H1 (cell line): ENCODE results near the gene LMNTD2. TPM values are rescaled to one million over a fixed set of nuclear protein-coding genes. Genes with fewer than 3 reads are reported as not detected.

Source experiments
- CTCF ChIA-PET: fragments of 300-600 bp; sonication (Branson Sonifier 250); formaldehyde crosslinking; loops from one replicate; lab custom pipeline; 2021; ENCODE audit not compliant: partially characterized antibody; lab: Charles Lee
- POLR2A ChIA-PET: fragments of 300-600 bp; sonication (Branson Sonifier 250); formaldehyde crosslinking; loops from one replicate; lab custom pipeline; 2021; ENCODE audit warnings: inconsistent platforms; ENCODE audit not compliant: partially characterized antibody; lab: Charles Lee
- DNase-seq, 2 experiments: peaks; one replicate each; pipeline versions ENCODE4 v3.0.0 to v3.0.0-alpha.2; 2010 to 2022; ENCODE audit warnings: low spot score in 2 of 2, low read depth in 1 of 2, mixed read lengths in 1 of 2
- FAIRE-seq: peaks from 2 replicates; lab custom pipeline; 2011; peaks lifted over from hg19 to GRCh38; lab: Jason Lieb, UNC
- H2AFZ ChIP-seq: 2 replicates; pipeline ENCODE4 v1.8.1; 2012; ENCODE audit warnings: low read length, inconsistent platforms
- H2AK5ac ChIP-seq: 2 replicates; pipeline ENCODE4 v1.6.1; 2013; ENCODE audit warnings: low read depth, low read length
- H2BK120ac ChIP-seq: replicated peaks from 2 replicates; pipeline ENCODE3; 2013; ENCODE audit warnings: low read depth, low read length, inconsistent platforms
- H2BK12ac ChIP-seq: 2 replicates; pipeline ENCODE4 v1.6.1; 2013; ENCODE audit warnings: low read depth, low read length
- H2BK15ac ChIP-seq: 2 replicates; pipeline ENCODE4 v1.6.1; 2013; ENCODE audit warnings: low read length
- H2BK20ac ChIP-seq: 2 replicates; pipeline ENCODE4 v1.6.1; 2013; ENCODE audit warnings: low read length
- H2BK5ac ChIP-seq: 2 replicates; pipeline ENCODE4 v1.6.1; 2013; ENCODE audit warnings: low read depth, low read length
- H3K14ac ChIP-seq: 2 replicates; pipeline ENCODE4 v1.6.1; 2013; ENCODE audit warnings: inconsistent platforms; ENCODE audit not compliant: insufficient read length
- H3K18ac ChIP-seq: 2 replicates; pipeline ENCODE4 v1.6.1; 2013; ENCODE audit warnings: low read length; ENCODE audit errors: extremely low read depth
- H3K23ac ChIP-seq: 2 replicates; pipeline ENCODE4 v1.6.1; 2013; ENCODE audit warnings: inconsistent platforms; ENCODE audit not compliant: insufficient read length
- H3K23me2 ChIP-seq: 2 replicates; pipeline ENCODE4 v1.6.1; 2013; ENCODE audit warnings: low read depth, low read length
- H3K27ac ChIP-seq: 2 replicates; pipeline ENCODE4 v1.6.1; 2011; ENCODE audit warnings: low read depth, low read length, inconsistent platforms
- H3K27me3 ChIP-seq, 4 experiments: replicated peaks in 1 of 4; 1 replicate in 1 of 4; 2 replicates in 3 of 4; pipeline versions ENCODE4 v1.6.1 to v1.8.1; 2011 to 2013; ENCODE audit warnings: low read length in 3 of 4, mild to moderate bottlenecking in 3 of 4, inconsistent platforms in 2 of 4, mixed read lengths in 2 of 4, moderate library complexity in 1 of 4; ENCODE audit not compliant: control insufficient read depth in 3 of 4, insufficient read depth in 3 of 4; ENCODE audit errors: extremely low read depth in 1 of 4
- H3K36me3 ChIP-seq, 4 experiments: 2 replicates each; pipeline versions ENCODE4 v1.6.1 to v1.8.1; 2011 to 2013; ENCODE audit warnings: mild to moderate bottlenecking in 4 of 4, low read length in 3 of 4, moderate library complexity in 2 of 4, control low read depth in 1 of 4, inconsistent platforms in 1 of 4; ENCODE audit not compliant: insufficient read depth in 4 of 4, control insufficient read depth in 2 of 4
- H3K4ac ChIP-seq: replicated peaks from 2 replicates; pipeline ENCODE3; 2013; ENCODE audit warnings: low read length, low read depth, mixed read lengths, inconsistent platforms; ENCODE audit not compliant: insufficient read length
- H3K4me1 ChIP-seq, 4 experiments: replicated peaks in 1 of 4; 1 replicate in 1 of 4; 2 replicates in 3 of 4; pipeline versions ENCODE4 v1.6.1 to v1.8.1; 2011 to 2013; ENCODE audit warnings: low read length in 3 of 4, inconsistent platforms in 2 of 4, mixed read lengths in 1 of 4; ENCODE audit not compliant: insufficient read depth in 4 of 4, control insufficient read depth in 3 of 4
- H3K4me2 ChIP-seq, 2 experiments: 2 replicates each; pipeline versions ENCODE4 v1.6.1 to v1.8.1; 2011 to 2013; ENCODE audit warnings: low read depth in 2 of 2, low read length in 2 of 2, control low read depth in 1 of 2, inconsistent platforms in 1 of 2, mild to moderate bottlenecking in 1 of 2; ENCODE audit not compliant: insufficient read depth in 1 of 2
- H3K4me3 ChIP-seq, 4 experiments: fragments of 200-600, 300-600 bp in 1 of 4; sonication (generic), shearing (Covaris generic), sonication (Bioruptor Twin) in 1 of 4; 2 replicates each; pipeline versions ENCODE4 v1.5.1 to v1.8.1; 2011 to 2016; ENCODE audit warnings: low read length in 4 of 4, low read depth in 3 of 4, control low read depth in 2 of 4, inconsistent platforms in 2 of 4, mild to moderate bottlenecking in 2 of 4, mixed read lengths in 1 of 4, moderate library complexity in 1 of 4; ENCODE audit not compliant: insufficient read depth in 2 of 4; ENCODE audit errors: extremely low read depth in 1 of 4
- H3K56ac ChIP-seq: replicated peaks from 2 replicates; pipeline ENCODE3; 2013; ENCODE audit warnings: low read depth, mild to moderate bottlenecking, mixed read lengths, low read length, inconsistent platforms; ENCODE audit not compliant: insufficient read length
- H3K79me1 ChIP-seq: 2 replicates; pipeline ENCODE4 v1.6.1; 2013; ENCODE audit warnings: low read depth, low read length, control low read depth
- H3K79me2 ChIP-seq, 2 experiments: 2 replicates each; pipeline versions ENCODE4 v1.6.1 to v1.8.1; 2012 to 2013; ENCODE audit warnings: low read length in 2 of 2, mild to moderate bottlenecking in 2 of 2, inconsistent platforms in 1 of 2; ENCODE audit not compliant: insufficient read depth in 2 of 2, control insufficient read depth in 1 of 2
- H3K9ac ChIP-seq, 4 experiments: replicated peaks in 1 of 4; 1 replicate in 1 of 4; 2 replicates in 3 of 4; pipeline versions ENCODE4 v1.6.1 to v1.8.1; 2011 to 2013; ENCODE audit warnings: low read depth in 3 of 4, low read length in 3 of 4, control low read depth in 2 of 4, mild to moderate bottlenecking in 2 of 4, moderate library complexity in 2 of 4, inconsistent platforms in 1 of 4; ENCODE audit errors: extremely low read depth in 1 of 4
- H3K9me3 ChIP-seq, 2 experiments: 2 replicates each; pipeline versions ENCODE4 v1.6.1 to v1.8.1; 2012 to 2013; ENCODE audit warnings: mild to moderate bottlenecking in 2 of 2, moderate library complexity in 2 of 2, control low read depth in 1 of 2, inconsistent platforms in 1 of 2, low read depth in 1 of 2, low read length in 1 of 2, mixed read lengths in 1 of 2; ENCODE audit not compliant: insufficient read depth in 2 of 2
- H4K20me1 ChIP-seq, 2 experiments: replicated peaks in 1 of 2; 2 replicates each; pipeline versions ENCODE3 to v1.8.1; 2011 to 2013; ENCODE audit warnings: inconsistent platforms in 2 of 2, low read length in 2 of 2, mild to moderate bottlenecking in 1 of 2; ENCODE audit not compliant: insufficient read depth in 2 of 2, control insufficient read depth in 1 of 2
- H4K5ac ChIP-seq: 2 replicates; pipeline ENCODE4 v1.6.1; 2013; ENCODE audit warnings: low read length, low read depth, mixed read lengths, inconsistent platforms; ENCODE audit not compliant: insufficient read length
- H4K8ac ChIP-seq: 2 replicates; pipeline ENCODE4 v1.8.0; 2013; ENCODE audit warnings: mild to moderate bottlenecking, moderate library complexity, low read length, inconsistent platforms; ENCODE audit not compliant: insufficient read depth; ENCODE audit errors: extremely low read depth
- H4K91ac ChIP-seq: replicated peaks from 2 replicates; pipeline ENCODE3; 2013; ENCODE audit warnings: low read length, mixed read lengths, inconsistent platforms; ENCODE audit not compliant: insufficient read length
- ASH2L ChIP-seq: fragments of 200-600, 300-600 bp; sonication (generic); IDR thresholded peaks from one replicate; pipeline ENCODE4 v1.7.1; 2017; ENCODE audit warnings: low read length
- CHD1 ChIP-seq: IDR thresholded peaks from 2 replicates; pipeline ENCODE4 v1.6.1; 2012; ENCODE audit warnings: low read depth, low read length, improper control_type of control experiment
- CREB1 ChIP-seq: IDR thresholded peaks from 2 replicates; pipeline ENCODE4 v1.6.1; 2012; ENCODE audit warnings: inconsistent platforms
- EZH2 ChIP-seq: fragments of 200-600 bp; sonication (generic); IDR thresholded peaks from 2 replicates; pipeline ENCODE4 v1.7.1; 2012; ENCODE audit warnings: low read depth, mild to moderate bottlenecking, moderate library complexity, low read length, inconsistent platforms; ENCODE audit not compliant: severe bottlenecking
- NRF1 ChIP-seq: IDR thresholded peaks from 2 replicates; pipeline ENCODE4 v1.6.1; 2011; ENCODE audit warnings: mild to moderate bottlenecking, low read depth, low read length, improper control_type of control experiment
- SIRT6 ChIP-seq: IDR thresholded peaks from one replicate; pipeline ENCODE4 v1.7.1; 2012; ENCODE audit warnings: low read length, inconsistent platforms
- SP1 ChIP-seq: IDR thresholded peaks from 2 replicates; pipeline ENCODE4 v1.6.1; 2011; ENCODE audit warnings: low read depth, low read length
- SP2 ChIP-seq: IDR thresholded peaks from 2 replicates; pipeline ENCODE4 v1.6.1; 2012; ENCODE audit warnings: mild to moderate bottlenecking, low read length, inconsistent platforms
- TBP ChIP-seq: IDR thresholded peaks from 2 replicates; pipeline ENCODE4 v1.6.1; 2011; ENCODE audit warnings: low read depth, low read length, improper control_type of control experiment
- TEAD4 ChIP-seq: IDR thresholded peaks from 2 replicates; pipeline ENCODE4 v1.6.1; 2012; ENCODE audit warnings: low read depth, low read length, inconsistent platforms, mixed read lengths
- YY1 ChIP-seq: IDR thresholded peaks from 2 replicates; pipeline ENCODE4 v1.6.1; 2011; ENCODE audit warnings: low read depth, mild to moderate bottlenecking, low read length
- WGBS, 2 experiments: shearing (Covaris generic) in 1 of 2; methylation state at CpG; one replicate each; pipeline versions ENCODE4 v1.1.6 to v1.1.7; 2013 to 2015; ENCODE audit warnings: low lambda C conversion rate in 2 of 2, mixed read lengths in 2 of 2, inconsistent platforms in 1 of 2, low coverage in 1 of 2, missing lambda C conversion rate in 1 of 2; ENCODE audit not compliant: insufficient replicate concordance in 2 of 2, insufficient coverage in 1 of 2, insufficient read length in 1 of 2; ENCODE audit errors: extremely low coverage in 1 of 2, missing lambda C conversion rate in 1 of 2; 5-methylcytosine and 5-hydroxymethylcytosine counted together
- polyA plus RNA-seq, 7 experiments: library from polyadenylated mRNA; depleted of rRNA in 3 of 7; stranded (reverse) in 5 of 7; unstranded in 2 of 7; fragments of >200 nt in 5 of 7; fragments of 200-250 nt in 2 of 7; gene quantifications; 1 replicate in 5 of 7; 2 replicates in 1 of 7; 4 replicates in 1 of 7; pipeline versions ENCODE4 v1.2.1 to v1.2.3, GENCODE V29; 2011 to 2013; ENCODE audit warnings: missing spikeins in 2 of 7, mixed read lengths in 2 of 7
- total RNA-seq: library from RNA; stranded (reverse); fragmentation: NEBNext Ultra II Directional; extraction: Animal tissue kit (Norgen Biotek cat#: 25700); gene quantifications from 2 replicates; pipeline ENCODE4 v1.2.1, GENCODE V29; 2021
- TF ChIP-seq, protein P1 (sequence below): IDR thresholded peaks from 2 replicates; pipeline ENCODE4 v1.6.1; 2011; ENCODE audit warnings: low read depth, mild to moderate bottlenecking, low read length; ENCODE audit not compliant: insufficient read depth

Gene LMNTD2
- total and polyA plus RNA-seq, 2 of the 8 experiments (the other 6 are each of a cell fraction or from before 2014, with no cell fraction given) = 1.6 to 3.1 TPM

DNA sequence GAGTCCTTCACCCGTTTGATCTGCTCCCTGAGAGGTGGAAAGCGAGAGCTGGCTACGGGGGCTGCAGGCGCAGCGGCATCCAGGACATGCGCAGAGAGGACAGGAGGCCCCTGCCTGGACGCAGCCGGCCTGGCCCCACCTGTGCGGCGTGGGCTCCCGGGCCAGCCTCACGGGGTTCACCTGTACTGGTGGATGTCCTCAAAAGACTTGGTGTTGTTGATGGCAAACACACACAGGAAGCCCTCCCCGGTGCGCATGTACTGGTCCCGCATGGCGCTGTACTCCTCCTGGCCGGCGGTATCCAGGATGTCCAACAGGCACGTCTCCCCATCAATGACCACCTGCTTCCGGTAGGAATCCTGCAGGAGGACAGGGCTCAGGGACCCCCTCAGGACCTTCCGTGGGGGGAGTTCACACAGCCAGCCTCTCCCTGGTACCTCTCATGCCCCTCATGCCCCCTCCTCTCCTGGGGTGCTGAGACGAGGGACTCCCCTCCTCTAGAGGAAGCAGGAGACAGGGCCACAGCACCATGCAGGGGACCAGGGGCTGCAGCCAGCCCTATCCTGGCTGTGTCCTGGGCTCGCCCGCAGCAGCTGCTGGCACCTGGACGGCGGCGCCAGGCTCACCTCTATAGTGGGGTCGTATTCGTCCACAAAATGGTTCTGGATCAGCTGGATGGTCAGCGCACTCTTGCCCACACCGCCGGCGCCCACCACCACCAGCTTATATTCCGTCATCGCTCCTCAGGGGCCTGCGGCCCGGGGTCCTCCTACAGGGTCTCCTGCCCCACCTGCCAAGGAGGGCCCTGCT lies 26.7 kb downstream of the LMNTD2 start:
- Histone ChIP-seq H3K4me1 (peaks cover 0 to 17% (median 10%) of the 10 kb centered on the region in 4 experiments; a peak in 5 of 7 replicates), H3K14ac (no peak overlapping the region), H4K8ac (peak overlapping the region; percentile 57), H3K23me2 (peaks cover 21% of the 10 kb centered on the region; the same call in 1 of the 2 replicates), H3K79me2 (no peaks in the 10 kb centered on the region), H3K4ac (no peak overlapping the region), H3K27ac (no peak overlapping the region; the same call in 1 of the 2 replicates), H3K56ac (no peak overlapping the region), H2AFZ (no peak overlapping the region), H2BK120ac (no peak overlapping the region), H3K79me1 (no peaks in the 10 kb centered on the region), H3K9ac (no peak overlapping the region), H3K18ac (no peak overlapping the region), H2BK15ac (no peak overlapping the region), H2BK12ac (no peak overlapping the region), H4K91ac (no peak overlapping the region), H3K36me3 (peaks cover 0 to 15% (median 6%) of the 10 kb centered on the region in 4 experiments; a peak in 5 of 8 replicates), H3K27me3 (peaks cover 0 to 16% (median 6%) of the 10 kb centered on the region in 4 experiments; a peak in 5 of 7 replicates), H2BK20ac (no peak overlapping the region), H3K4me3 (peak overlapping the region in 3 of 4 experiments; percentile 70 to 77 (median 70); a peak in 4 of 8 replicates), H4K20me1 (peaks cover 7 to 11% of the 10 kb centered on the region in 2 experiments), H3K4me2 (peak overlapping the region; percentile 48 to 72), H2BK5ac (no peak overlapping the region), H2AK5ac (no peak overlapping the region), H4K5ac (no peak overlapping the region), H3K23ac (no peak overlapping the region), H3K9me3 (no peaks in the 10 kb centered on the region)
- ChIA-PET CTCF (interaction anchor here (1.3 to 1.6 kb wide), 2 partner anchors 12 to 16 kb away, joined by 4 to 5 read pairs; no protein-coding TSS in a partner anchor), POLR2A (interaction anchor here (1.0 to 1.2 kb wide), 3 partner anchors 28 to 165 kb away, joined by 3 to 5 read pairs (median 4); partner anchors contain the start of gene B4GALNT4)
- DNase-seq (no peak), FAIRE-seq (no peak)
- 91% methylated on average over 36 of the region's 37 CpGs; no CpG with 5 or more reads in 1 of the 2 experiments for WGBS, 2 experiments
- no peak for TF ChIP-seq CREB1
- no peak for TF ChIP-seq TBP
- no peak for TF ChIP-seq SP1
- no peak for TF ChIP-seq NRF1
- TF ChIP-seq EZH2 = no peak
- no peak for TF ChIP-seq CHD1
- TF ChIP-seq, protein P1, sequence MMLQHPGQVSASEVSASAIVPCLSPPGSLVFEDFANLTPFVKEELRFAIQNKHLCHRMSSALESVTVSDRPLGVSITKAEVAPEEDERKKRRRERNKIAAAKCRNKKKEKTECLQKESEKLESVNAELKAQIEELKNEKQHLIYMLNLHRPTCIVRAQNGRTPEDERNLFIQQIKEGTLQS = no peak
- no peak for TF ChIP-seq SIRT6
- no peak for TF ChIP-seq TEAD4
- no peak for TF ChIP-seq ASH2L
- TF ChIP-seq YY1 = no peak
- TF ChIP-seq SP2 = no peak
